Effector CD8-positive, alpha-beta T cell (primary cell): ENCODE data around the gene AP3M1.

Experiments used
- DNase-seq: peaks from one replicate; lab custom pipeline; 2025; lab: John Stamatoyannopoulos, UW

AP3M1 gene

DNA sequence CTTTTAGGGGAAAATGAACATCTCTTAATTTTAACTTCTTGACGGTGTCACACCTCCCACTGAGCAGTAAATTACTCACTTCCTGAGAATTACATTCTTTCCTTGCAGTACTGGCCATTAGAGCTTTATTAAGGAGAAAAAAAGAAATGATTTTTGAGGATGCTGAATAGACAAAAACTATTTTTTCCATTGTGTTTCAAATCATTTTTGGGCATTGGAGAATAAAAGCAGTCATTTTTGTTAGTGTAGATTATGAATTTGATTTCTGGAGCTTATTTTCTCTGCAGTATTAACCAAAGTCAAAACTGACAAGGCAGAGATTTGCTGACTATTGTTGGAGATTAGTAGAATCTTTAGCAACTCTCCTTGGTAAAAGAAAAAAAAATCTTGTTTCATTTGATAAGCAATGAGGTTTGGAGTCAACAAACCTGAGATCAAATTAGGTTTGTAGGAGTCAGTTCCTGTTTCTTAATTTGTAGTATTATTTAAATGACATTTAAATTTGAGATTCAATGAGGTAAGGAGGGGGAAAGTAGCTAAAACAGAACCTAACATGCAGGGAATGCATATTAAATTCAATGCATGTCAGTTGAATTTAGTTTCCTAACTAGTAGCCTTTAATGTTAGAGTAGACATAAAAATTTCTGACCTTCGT, 70.6 kb downstream of the AP3M1 start:
- no peak for DNase-seq

DNA sequence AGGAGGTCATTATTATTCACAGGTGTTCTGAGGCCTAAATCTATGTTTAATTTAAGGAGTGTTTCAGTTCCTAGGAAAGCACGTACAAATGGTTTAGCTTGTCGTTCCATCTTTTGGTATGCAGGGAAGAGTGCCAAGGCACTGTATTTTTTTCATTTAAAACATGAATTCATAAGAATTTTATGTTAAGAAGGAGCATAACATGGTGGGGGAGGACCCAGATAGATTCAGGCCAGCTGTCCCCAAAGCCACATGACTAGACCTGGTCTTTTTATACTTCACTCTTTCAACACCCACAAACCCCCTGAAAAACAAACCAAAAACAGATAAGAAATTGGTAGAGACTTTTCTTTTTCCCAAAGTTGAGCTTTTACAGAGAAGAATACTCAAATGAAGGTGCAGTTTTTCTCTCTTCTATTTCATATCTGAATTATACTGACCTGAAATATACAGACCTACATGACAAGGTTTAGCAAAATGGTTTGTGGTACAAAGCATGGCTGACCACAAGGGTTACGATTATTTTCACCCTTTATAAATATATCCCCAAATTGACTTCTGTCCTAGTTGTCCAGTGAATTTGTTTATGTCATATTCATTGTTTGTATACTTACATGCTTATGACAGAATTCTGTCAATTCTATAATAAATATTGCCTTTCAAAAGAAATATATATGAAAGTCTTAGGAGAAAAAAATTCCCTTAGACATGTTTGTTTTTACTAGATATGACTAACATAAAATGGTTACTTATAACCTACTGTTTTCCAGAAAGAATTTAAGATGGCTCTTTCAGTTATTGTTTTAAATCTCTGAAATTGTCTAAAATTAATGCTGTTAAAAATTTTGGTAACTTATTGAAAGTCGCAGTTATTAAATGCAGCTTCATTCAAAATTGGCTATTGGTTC, 71.3 kb downstream of the AP3M1 start:
- DNase-seq, result no peak

GRCh38 chr10:74078037-74078436, 72.6 kb downstream of the AP3M1 start:
- DNase-seq, result no peak

- no peak for DNase-seq
Observed at GRCh38 chr10:74077416-74077815, 73.2 kb downstream of the AP3M1 start.

- no peak for DNase-seq
Observed at GRCh38 chr10:74076961-74077360, 73.7 kb downstream of the AP3M1 start.

DNA sequence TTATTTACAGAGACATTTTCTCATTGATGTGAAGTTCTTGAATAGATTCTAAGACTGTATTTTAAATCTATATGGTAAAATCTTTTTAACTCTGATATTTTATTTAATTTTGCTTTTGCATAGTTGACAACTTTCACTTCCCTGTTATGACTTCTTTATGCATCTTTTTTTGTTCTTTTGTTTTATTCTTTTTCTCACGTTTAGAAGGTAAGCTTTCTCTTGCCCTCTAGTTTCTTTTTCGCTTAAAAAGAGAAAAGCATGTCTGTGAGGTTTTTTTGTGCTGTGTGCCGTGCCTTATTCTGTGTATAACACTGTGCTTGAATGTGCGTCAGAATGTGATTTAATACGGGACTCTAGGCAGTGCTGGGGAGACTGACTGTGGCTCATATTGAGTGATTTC, 74.7 kb downstream of the AP3M1 start:
- no peak for DNase-seq

- DNase-seq, result no peak
Observed at GRCh38 chr10:74072503-74072902, 78.1 kb downstream of the AP3M1 start.

- no peak for DNase-seq
Observed at GRCh38 chr10:74071157-74071556, 79.5 kb downstream of the AP3M1 start.
